Mucosa of descending colon (tissue), 3 donors: ENCODE measurements around the gene NFIX. TPM values are rescaled to one million over a fixed set of nuclear protein-coding genes. Genes with fewer than 3 reads are reported as not detected.

Experiments used
- ATAC-seq: fragments of 200-7000 bp; cut with Tn5 transposase; one replicate; pipeline ENCODE4 v1.9.1; 2020; ENCODE audit warnings: mild to moderate bottlenecking, moderate library complexity
- DNase-seq, 3 donors: peaks; one replicate each; pipeline ENCODE4 v3.0.0-alpha.2; 2020
- H3K36me3 ChIP-seq: fragments of 200-600 bp; one replicate; pipeline ENCODE4 v1.8.0; 2021; ENCODE audit warnings: low read depth, mild to moderate bottlenecking
- H3K4me1 ChIP-seq: fragments of 200-600 bp; one replicate; pipeline ENCODE4 v1.8.0; 2021; ENCODE audit warnings: low read depth, mild to moderate bottlenecking
- H3K4me3 ChIP-seq: fragments of 200-600 bp; one replicate; pipeline ENCODE4 v1.8.0; 2021; ENCODE audit warnings: mild to moderate bottlenecking
- H3K9me3 ChIP-seq: fragments of 200-600 bp; one replicate; pipeline ENCODE4 v1.8.0; 2021; ENCODE audit warnings: mild to moderate bottlenecking
- CTCF ChIP-seq: fragments of 200-600 bp; IDR thresholded peaks from one replicate; pipeline ENCODE4 v1.8.0; 2022; ENCODE audit warnings: antibody characterized with exemption, mild to moderate bottlenecking
- intact Hi-C, 2 donors: fragments of 100-400 bp; cut with DNase I in 1 of 2; cut with micrococcal nuclease in 1 of 2; formaldehyde crosslinking; loops; one replicate each; pipeline versions ENCODE4 v1.11.0 to v1.11.1; 2022; cut with DNase I, micrococcal nuclease
- total RNA-seq, 3 donors: library from RNA; stranded (reverse); fragmentation: NEBNext Ultra II Directional in 2 of 3; extraction: Animal tissue kit (Norgen Biotek cat#: 25700) in 2 of 3; gene quantifications; one replicate each; pipeline versions ENCODE4 v1.2.1 to v1.2.4, GENCODE V29; 2021 to 2023
- donor health status: DM: no; HTN: no; CAD: no; lungs with moderate emphysema.
- donor health status: DM: no; HTN: no; CAD: no.
- donor health status: DM: no; HTN: yes; CAD: no.

Gene NFIX
- total RNA-seq, 3 donors from 2014 or later = 59.4 to 238 (median 64.6) TPM

GRCh38 chr19:13094771-13095392, 99.6 kb downstream of the NFIX start:
- Histone ChIP-seq H3K4me1 (peaks cover 30% of the 10 kb centered on the region), H3K4me3 (no peak overlapping the region), H3K36me3 (no peaks in the 10 kb centered on the region), H3K9me3 (no peaks in the 10 kb centered on the region)
- intact Hi-C loops = loop anchor here (5.0 to 10.0 kb wide), 2 partner anchors 110 to 113 kb away; no protein-coding TSS in a partner anchor
- DNase-seq (peak in 1 of 3 donors; percentile 73), ATAC-seq (no peak)
- no peak for TF ChIP-seq CTCF

- DNase-seq = peak in 1 of 3 donors; percentile 81
- Histone ChIP-seq H3K4me3 (no peak overlapping the region), H3K36me3 (no peaks in the 10 kb centered on the region), H3K4me1 (peaks cover 34% of the 10 kb centered on the region), H3K9me3 (no peaks in the 10 kb centered on the region)
- intact Hi-C loops = loop anchor here in 1 of 2 donors (10.0 kb wide), 1 partner anchor 111 kb away; no protein-coding TSS in a partner anchor
- ATAC-seq = no peak
- TF ChIP-seq CTCF = no peak
Observed at GRCh38 chr19:13095393-13095784, 100.1 kb downstream of the NFIX start.

- Histone ChIP-seq H3K9me3 (no peaks in the 10 kb centered on the region), H3K4me1 (peaks cover 34% of the 10 kb centered on the region), H3K36me3 (no peaks in the 10 kb centered on the region), H3K4me3 (no peak overlapping the region)
- intact Hi-C loops = loop anchor here in 1 of 2 donors (10.0 kb wide), 1 partner anchor 111 kb away; no protein-coding TSS in a partner anchor
- no peak for ATAC-seq
- no peak for TF ChIP-seq CTCF
- DNase-seq = no peak
Observed at GRCh38 chr19:13095934-13096927, 101.0 kb downstream of the NFIX start.

GRCh38 chr19:13097033-13097462, 101.8 kb downstream of the NFIX start:
- DNase-seq = no peak
- intact Hi-C loops = loop anchor here in 1 of 2 donors (10.0 kb wide), 1 partner anchor 112 kb away; no protein-coding TSS in a partner anchor

More at GRCh38 chr19:13097033-13097462, 101.8 kb downstream of the NFIX start:
- Histone ChIP-seq H3K36me3 (no peaks in the 10 kb centered on the region), H3K4me1 (peaks cover 34% of the 10 kb centered on the region), H3K4me3 (no peak overlapping the region), H3K9me3 (no peaks in the 10 kb centered on the region)
- TF ChIP-seq CTCF = no peak
- ATAC-seq = no peak
